ENCODE results near the gene FAM185A.
"Not testable (repeated sequence)": the region's sequence is repeated elsewhere in the genome, so short reads cannot be mapped to it uniquely, and the experiment has no call there.

DNA sequence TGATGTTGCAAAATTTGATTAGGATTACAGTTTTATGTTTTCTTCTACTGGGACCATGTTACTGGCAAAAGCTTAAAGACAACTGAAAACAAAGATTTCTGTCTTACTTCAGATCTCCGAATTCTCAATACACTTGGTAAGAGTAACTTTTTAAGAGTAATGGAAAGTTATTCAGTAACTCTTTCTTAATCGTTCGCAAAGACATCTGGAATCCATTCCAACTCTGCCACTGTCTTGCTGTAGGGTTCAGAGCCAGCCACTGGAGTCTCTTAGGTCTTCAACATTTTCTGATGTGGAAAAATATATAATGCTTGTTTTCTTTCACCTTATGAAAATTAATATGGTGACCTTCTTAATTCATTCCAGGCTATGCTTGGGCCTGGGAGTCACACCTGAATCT lies 29.9 kb downstream of the FAM185A start:
- TF ChIP-seq, protein P1, sequence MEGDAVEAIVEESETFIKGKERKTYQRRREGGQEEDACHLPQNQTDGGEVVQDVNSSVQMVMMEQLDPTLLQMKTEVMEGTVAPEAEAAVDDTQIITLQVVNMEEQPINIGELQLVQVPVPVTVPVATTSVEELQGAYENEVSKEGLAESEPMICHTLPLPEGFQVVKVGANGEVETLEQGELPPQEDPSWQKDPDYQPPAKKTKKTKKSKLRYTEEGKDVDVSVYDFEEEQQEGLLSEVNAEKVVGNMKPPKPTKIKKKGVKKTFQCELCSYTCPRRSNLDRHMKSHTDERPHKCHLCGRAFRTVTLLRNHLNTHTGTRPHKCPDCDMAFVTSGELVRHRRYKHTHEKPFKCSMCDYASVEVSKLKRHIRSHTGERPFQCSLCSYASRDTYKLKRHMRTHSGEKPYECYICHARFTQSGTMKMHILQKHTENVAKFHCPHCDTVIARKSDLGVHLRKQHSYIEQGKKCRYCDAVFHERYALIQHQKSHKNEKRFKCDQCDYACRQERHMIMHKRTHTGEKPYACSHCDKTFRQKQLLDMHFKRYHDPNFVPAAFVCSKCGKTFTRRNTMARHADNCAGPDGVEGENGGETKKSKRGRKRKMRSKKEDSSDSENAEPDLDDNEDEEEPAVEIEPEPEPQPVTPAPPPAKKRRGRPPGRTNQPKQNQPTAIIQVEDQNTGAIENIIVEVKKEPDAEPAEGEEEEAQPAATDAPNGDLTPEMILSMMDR (IDR thresholded peaks at IDR 0.05), result not testable (repeated sequence)
- not testable (repeated sequence) for TF ChIP-seq EZH2 (IDR thresholded peaks at IDR 0.05; ENCODE audit: borderline replicate concordance, insufficient read depth, low read depth, low read length, poor library complexity, severe bottlenecking)
